ENCODE data around the gene CEP63.

Gene CEP63

GRCh38 chr3:134610432-134611385 is 124.9 kb downstream of the CEP63 start:
- DNase-seq, result no peak

GRCh38 chr3:134611516-134611915 is 125.7 kb downstream of the CEP63 start:
- DNase-seq, result no peak

GRCh38 chr3:134613006-134613520 is 127.2 kb downstream of the CEP63 start:
- DNase-seq, result no peak

- DNase-seq, result no peak
These were observed 129.1 kb downstream of the CEP63 start for GRCh38 chr3:134614955-134615354.

- DNase-seq, result no peak
These were observed 129.9 kb downstream of the CEP63 start for GRCh38 chr3:134615743-134616142.

- DNase-seq, result no peak
These were observed 132.0 kb downstream of the CEP63 start for GRCh38 chr3:134617608-134618477.

GRCh38 chr3:134618478-134619300 is 132.8 kb downstream of the CEP63 start:
- no peak for DNase-seq

- no peak for DNase-seq
These were observed 133.4 kb downstream of the CEP63 start for GRCh38 chr3:134619301-134619615.

GRCh38 chr3:134619884-134620445 is 134.1 kb downstream of the CEP63 start:
- no peak for DNase-seq

- no peak for DNase-seq
These were observed 134.7 kb downstream of the CEP63 start for GRCh38 chr3:134620476-134621115.

- no peak for DNase-seq
These were observed 136.0 kb downstream of the CEP63 start for GRCh38 chr3:134621854-134622253.

GRCh38 chr3:134622806-134623365 is 137.0 kb downstream of the CEP63 start:
- DNase-seq, result no peak

GRCh38 chr3:134623615-134624245 is 137.9 kb downstream of the CEP63 start:
- DNase-seq, result no peak
